GM12874 (cell line): ENCODE results near the gene B4GALT6.

Experiments
- TF ChIP-seq, protein P1 (sequence below): IDR thresholded peaks from 2 replicates; pipeline ENCODE4 v1.5.1; 2011; ENCODE audit warnings: low read depth, mild to moderate bottlenecking, control low read depth, low read length, moderate library complexity; ENCODE audit not compliant: insufficient read depth

Gene B4GALT6

GRCh38 chr18:31616586-31616985 lies 67.8 kb downstream of the B4GALT6 start:
- TF ChIP-seq, protein P1, sequence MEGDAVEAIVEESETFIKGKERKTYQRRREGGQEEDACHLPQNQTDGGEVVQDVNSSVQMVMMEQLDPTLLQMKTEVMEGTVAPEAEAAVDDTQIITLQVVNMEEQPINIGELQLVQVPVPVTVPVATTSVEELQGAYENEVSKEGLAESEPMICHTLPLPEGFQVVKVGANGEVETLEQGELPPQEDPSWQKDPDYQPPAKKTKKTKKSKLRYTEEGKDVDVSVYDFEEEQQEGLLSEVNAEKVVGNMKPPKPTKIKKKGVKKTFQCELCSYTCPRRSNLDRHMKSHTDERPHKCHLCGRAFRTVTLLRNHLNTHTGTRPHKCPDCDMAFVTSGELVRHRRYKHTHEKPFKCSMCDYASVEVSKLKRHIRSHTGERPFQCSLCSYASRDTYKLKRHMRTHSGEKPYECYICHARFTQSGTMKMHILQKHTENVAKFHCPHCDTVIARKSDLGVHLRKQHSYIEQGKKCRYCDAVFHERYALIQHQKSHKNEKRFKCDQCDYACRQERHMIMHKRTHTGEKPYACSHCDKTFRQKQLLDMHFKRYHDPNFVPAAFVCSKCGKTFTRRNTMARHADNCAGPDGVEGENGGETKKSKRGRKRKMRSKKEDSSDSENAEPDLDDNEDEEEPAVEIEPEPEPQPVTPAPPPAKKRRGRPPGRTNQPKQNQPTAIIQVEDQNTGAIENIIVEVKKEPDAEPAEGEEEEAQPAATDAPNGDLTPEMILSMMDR, result no peak

GRCh38 chr18:31614044-31614443 lies 70.3 kb downstream of the B4GALT6 start:
- TF ChIP-seq, protein P1, result no peak

GRCh38 chr18:31612124-31612523 lies 72.3 kb downstream of the B4GALT6 start:
- TF ChIP-seq, protein P1, result no peak

DNA sequence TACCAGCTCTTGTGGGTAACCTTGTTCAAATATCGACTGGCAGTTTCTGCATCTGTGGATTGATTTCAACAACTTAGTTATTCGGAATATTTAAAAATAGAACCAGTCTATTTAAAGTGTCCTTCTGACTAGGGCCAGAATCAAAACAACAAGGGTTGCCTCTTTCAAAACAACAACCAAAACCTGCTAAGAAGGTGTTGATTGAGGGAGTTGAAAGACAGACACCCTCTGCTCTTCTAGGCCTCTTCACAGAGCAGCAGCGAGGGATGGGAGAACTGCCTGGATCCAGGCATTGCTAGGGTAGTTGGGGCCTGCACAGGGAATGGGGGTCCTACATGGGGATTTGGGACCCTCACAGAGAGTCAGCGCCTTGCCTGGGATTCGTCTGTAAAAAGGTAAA lies 72.9 kb downstream of the B4GALT6 start:
- TF ChIP-seq, protein P1, result no peak

DNA sequence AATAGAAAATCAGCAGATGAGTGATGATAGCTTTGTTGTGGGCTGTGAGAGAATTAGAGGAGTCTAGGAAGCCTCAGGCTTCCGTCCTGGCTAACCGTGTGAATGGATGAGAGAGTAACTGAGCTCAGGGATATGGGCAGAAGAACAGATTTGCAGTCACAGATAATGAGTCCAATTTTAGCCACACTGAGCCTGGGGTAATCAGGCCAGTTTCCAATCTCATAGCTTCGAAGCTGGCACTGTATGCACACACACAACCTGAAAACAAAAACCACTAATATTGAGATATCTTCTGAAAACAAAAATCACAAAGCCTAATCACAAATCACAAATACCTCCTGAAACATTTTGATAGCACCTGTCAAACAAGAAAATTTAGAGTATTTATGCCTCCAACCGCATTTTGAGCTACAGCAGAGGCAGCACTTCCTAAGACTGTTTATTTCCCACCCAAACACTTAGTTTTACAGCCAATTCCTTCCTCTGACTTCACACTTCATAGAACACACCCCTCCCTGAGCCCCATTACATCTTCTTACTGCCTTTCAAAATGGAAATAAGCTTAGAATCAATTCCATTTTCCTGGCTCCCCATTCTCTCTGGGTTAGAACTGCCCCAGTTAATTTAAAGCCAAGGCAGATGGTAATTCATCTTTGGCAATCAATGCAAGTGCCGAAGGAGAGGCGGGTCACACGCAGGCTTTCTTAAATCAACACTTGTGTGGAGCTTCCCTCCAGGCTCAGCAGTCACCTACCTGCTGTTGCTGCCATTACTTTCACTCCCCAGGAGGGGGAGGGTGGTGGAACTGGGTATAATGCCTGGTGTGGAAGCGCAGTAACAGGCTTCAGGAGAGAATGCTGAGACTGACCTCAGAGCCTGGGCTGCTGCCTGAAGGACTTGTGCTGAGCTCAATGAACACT lies 73.8 kb downstream of the B4GALT6 start:
- TF ChIP-seq, protein P1, result peak; percentile 17; the same call in 1 of the 2 replicates

GRCh38 chr18:31609886-31610285 lies 74.5 kb downstream of the B4GALT6 start:
- TF ChIP-seq, protein P1, result no peak

GRCh38 chr18:31607384-31607783 lies 77.0 kb downstream of the B4GALT6 start:
- TF ChIP-seq, protein P1, result no peak
